GM23338 (cell line): Measurements from ENCODE around the gene PHF13. TPM values are rescaled to one million over a fixed set of nuclear protein-coding genes. Genes with fewer than 3 reads are reported as not detected.
A peak's percentile ranks its signal among the peaks of the same experiment; 100 is the strongest.

ENCODE experiments used
- ATAC-seq: fragments of 200-7000 bp; cut with Tn5 transposase; 3 replicates; pipeline ENCODE4 v1.9.1; 2020
- DNase-seq: peaks from one replicate; pipeline ENCODE4 v3.0.0-alpha.2; 2015; ENCODE audit warnings: low spot score
- H2AFZ ChIP-seq: fragments of 200-600 bp; sonication (generic); 2 replicates; pipeline ENCODE4 v1.8.0; 2016; ENCODE audit warnings: antibody characterized with exemption, mild to moderate bottlenecking, moderate library complexity
- H3F3A ChIP-seq: fragments of 200-600 bp; sonication (generic); replicated peaks from 2 replicates; pipeline ENCODE4 v1.8.0; 2017; ENCODE audit warnings: antibody characterized with exemption, mixed run types, low read depth
- H3K27ac ChIP-seq: fragments of 200-600 bp; sonication (generic); 2 replicates; pipeline ENCODE4 v1.6.1; 2016; ENCODE audit warnings: low read depth
- H3K27me3 ChIP-seq: fragments of 200-600 bp; sonication (generic); 2 replicates; pipeline ENCODE4 v1.8.0; 2016; ENCODE audit warnings: mild to moderate bottlenecking, mixed run types, moderate library complexity; ENCODE audit not compliant: insufficient read depth
- H3K36me3 ChIP-seq: fragments of 200-600 bp; sonication (generic); 2 replicates; pipeline ENCODE4 v1.8.0; 2016; ENCODE audit warnings: mild to moderate bottlenecking; ENCODE audit not compliant: insufficient read depth
- H3K4me1 ChIP-seq: fragments of 200-600 bp; sonication (generic); 2 replicates; pipeline ENCODE4 v1.8.0; 2016; ENCODE audit warnings: mild to moderate bottlenecking, moderate library complexity; ENCODE audit not compliant: insufficient read depth
- H3K4me2 ChIP-seq: fragments of 200-600 bp; sonication (generic); 2 replicates; pipeline ENCODE4 v1.7.1; 2017; ENCODE audit warnings: mixed run types
- H3K4me3 ChIP-seq: fragments of 200-600 bp; sonication (generic); 2 replicates; pipeline ENCODE4 v1.6.1; 2016; ENCODE audit warnings: mixed run types
- H3K79me2 ChIP-seq: fragments of 200-600 bp; sonication (generic); replicated peaks from 2 replicates; pipeline ENCODE4 v1.8.0; 2017; ENCODE audit warnings: mild to moderate bottlenecking; ENCODE audit not compliant: insufficient read depth
- H3K9me2 ChIP-seq: fragments of 200-600 bp; sonication (generic); 2 replicates; pipeline ENCODE4 v1.8.0; 2017; ENCODE audit not compliant: insufficient read depth
- H4K20me1 ChIP-seq: fragments of 200-600 bp; sonication (generic); replicated peaks from 2 replicates; pipeline ENCODE4 v1.8.0; 2017; ENCODE audit warnings: mild to moderate bottlenecking; ENCODE audit not compliant: insufficient read depth
- H3K27ac Mint-ChIP-seq: 2 replicates; pipeline ENCODE4 v1.8.0; 2020; ENCODE audit warnings: inconsistent platforms, mild to moderate bottlenecking, moderate library complexity, mixed read lengths
- H3K27me3 Mint-ChIP-seq: 3 replicates; pipeline ENCODE4 v1.8.0; 2022; ENCODE audit warnings: low read depth, mild to moderate bottlenecking, moderate library complexity, mixed read lengths, inconsistent platforms; ENCODE audit not compliant: insufficient read depth, poor library complexity
- H3K36me3 Mint-ChIP-seq: 3 replicates; pipeline ENCODE4 v1.8.0; 2021; ENCODE audit warnings: low read depth, mild to moderate bottlenecking, inconsistent platforms, moderate library complexity, mixed read lengths
- H3K4me1 Mint-ChIP-seq: 3 replicates; pipeline ENCODE4 v1.8.0; 2020; ENCODE audit warnings: mild to moderate bottlenecking, inconsistent platforms, mixed read lengths
- H3K4me3 Mint-ChIP-seq: 3 replicates; pipeline ENCODE4 v1.8.0; 2021; ENCODE audit warnings: moderate library complexity, mild to moderate bottlenecking, inconsistent platforms, mixed read lengths
- H3K9me3 Mint-ChIP-seq: 3 replicates; pipeline ENCODE4 v1.8.0; 2020; ENCODE audit warnings: moderate library complexity, mild to moderate bottlenecking, inconsistent platforms, mixed read lengths
- CREB1 ChIP-seq: fragments of 250-450 bp; sonication (Bioruptor Pico); IDR thresholded peaks from 2 replicates; pipeline ENCODE4 v1.5.0; 2020; ENCODE audit warnings: low read depth, mild to moderate bottlenecking, moderate library complexity
- CTCF ChIP-seq, 2 experiments: fragments of 200-600 bp in 1 of 2; sonication (generic) in 1 of 2; conservative IDR thresholded peaks; 2 replicates each; pipeline versions ENCODE4 v1.5.1 to v1.6.1; 2016 to 2017; ENCODE audit warnings: antibody characterized with exemption in 2 of 2, low read depth in 2 of 2, mild to moderate bottlenecking in 2 of 2, moderate library complexity in 1 of 2
- ETS1 ChIP-seq: IDR thresholded peaks from 2 replicates; pipeline ENCODE4 v1.6.1; 2016; ENCODE audit warnings: antibody characterized with exemption
- EZH2 ChIP-seq: fragments of 200-600 bp; sonication (generic); IDR thresholded peaks from one replicate; pipeline ENCODE4 v1.8.0; 2017; ENCODE audit warnings: antibody characterized with exemption, mild to moderate bottlenecking, low read depth; ENCODE audit not compliant: unreplicated experiment
- EZH2phosphoT487 ChIP-seq: fragments of 200-600 bp; sonication (generic); IDR thresholded peaks from one replicate; pipeline ENCODE4 v1.8.1; 2018; ENCODE audit warnings: antibody characterized with exemption; ENCODE audit not compliant: unreplicated experiment
- JUNB ChIP-seq: IDR thresholded peaks from one replicate; pipeline ENCODE4 v1.6.1; 2016; ENCODE audit warnings: antibody characterized with exemption; ENCODE audit not compliant: unreplicated experiment
- NANOG ChIP-seq: IDR thresholded peaks from 2 replicates; pipeline ENCODE4 v1.6.1; 2016; ENCODE audit warnings: antibody characterized with exemption, borderline replicate concordance
- POLR2AphosphoS5 ChIP-seq: IDR thresholded peaks from 2 replicates; pipeline ENCODE4 v1.6.1; 2016; ENCODE audit warnings: antibody characterized with exemption, low read depth
- STAT1 ChIP-seq: IDR thresholded peaks from one replicate; pipeline ENCODE4 v1.6.1; 2016; ENCODE audit warnings: antibody characterized with exemption; ENCODE audit not compliant: unreplicated experiment
- ZNF114 ChIP-seq: fragments of 250-450 bp; sonication (Bioruptor Pico); IDR thresholded peaks from 2 replicates; pipeline ENCODE4 v1.5.0; 2020; ENCODE audit warnings: mild to moderate bottlenecking, moderate library complexity
- ZNF331 ChIP-seq: fragments of 250-450 bp; sonication (Bioruptor Pico); IDR thresholded peaks from 2 replicates; pipeline ENCODE4 v1.5.0; 2020; ENCODE audit warnings: low read depth, mild to moderate bottlenecking, moderate library complexity
- polyA plus RNA-seq: library from polyadenylated mRNA; unstranded; fragments of >200 nt; fragmentation: Nextera tagmentation; extraction: Ambion mirVana; gene quantifications from 2 replicates; pipeline ENCODE4 v1.2.1, GENCODE V29; 2016
- total RNA-seq: library from RNA; depleted of rRNA; stranded (reverse); fragments of >200 nt; shearing (Covaris generic); gene quantifications from 2 replicates; pipeline ENCODE4 v1.2.3, GENCODE V29; 2014

Gene PHF13
- total and polyA plus RNA-seq, 2 experiments from 2014 or later, result 12.1 to 33.2 TPM

GRCh38 chr1:6570987-6571386, 42.5 kb upstream of the PHF13 start:
- Histone ChIP-seq H3K79me2 (no peaks in the 10 kb centered on the region), H2AFZ (no peak overlapping the region), H4K20me1 (no peaks in the 10 kb centered on the region), H3K36me3 (no peaks in the 10 kb centered on the region), H3K27me3 (no peaks in the 10 kb centered on the region), H3K4me2 (no peak overlapping the region), H3K9me2 (no peaks in the 10 kb centered on the region), H3K27ac (no peak overlapping the region), H3F3A (no peaks in the 10 kb centered on the region), H3K4me1 (no peaks in the 10 kb centered on the region), H3K4me3 (no peak overlapping the region)
- Mint-ChIP-seq H3K4me3 (no peak overlapping the region), H3K27ac (no peak overlapping the region), H3K4me1 (peaks cover 5% of the 10 kb centered on the region; the same call in 1 of the 3 replicates), H3K9me3 (peaks cover 3% of the 10 kb centered on the region; the same call in 1 of the 3 replicates), H3K27me3 (peaks cover 7% of the 10 kb centered on the region), H3K36me3 (no peaks in the 10 kb centered on the region)
- DNase-seq (no peak), ATAC-seq (no peak)
- TF ChIP-seq EZH2phosphoT487 (no peak), ZNF331 (CRISPR knock-in tag) (peak; percentile 83)

- Histone ChIP-seq H3F3A (no peaks in the 10 kb centered on the region), H3K79me2 (no peaks in the 10 kb centered on the region), H3K27me3 (no peaks in the 10 kb centered on the region), H3K4me1 (no peaks in the 10 kb centered on the region), H3K36me3 (no peaks in the 10 kb centered on the region), H3K4me3 (no peak overlapping the region), H3K9me2 (no peaks in the 10 kb centered on the region), H3K4me2 (no peak overlapping the region), H3K27ac (no peak overlapping the region), H4K20me1 (no peaks in the 10 kb centered on the region), H2AFZ (no peak overlapping the region)
- TF ChIP-seq CREB1 (CRISPR knock-in tag) (no peak), STAT1 (no peak), JUNB (no peak), CTCF (conservative IDR thresholded peaks at IDR 0.05; ENCODE audit: low read depth in 2 of 2) (no peak), ZNF114 (CRISPR knock-in tag) (no peak), NANOG (no peak), EZH2 (no peak), EZH2phosphoT487 (no peak), ETS1 (no peak), POLR2AphosphoS5 (no peak), ZNF331 (CRISPR knock-in tag) (no peak)
- peaks cover 7% of the 10 kb centered on the region for H3K27me3 Mint-ChIP-seq
- H3K4me1 Mint-ChIP-seq, result peaks cover 5% of the 10 kb centered on the region; the same call in 1 of the 3 replicates
- ATAC-seq (peak; percentile 41), DNase-seq (no peak)
- H3K4me3 Mint-ChIP-seq, result no peak overlapping the region
- H3K27ac Mint-ChIP-seq, result no peak overlapping the region
- H3K9me3 Mint-ChIP-seq, result peaks cover 3% of the 10 kb centered on the region; the same call in 1 of the 3 replicates
- no peaks in the 10 kb centered on the region for H3K36me3 Mint-ChIP-seq
These were observed 40.7 kb upstream of the PHF13 start for GRCh38 chr1:6572653-6573383.
